Measurements from ENCODE around the gene IL23R.

GRCh38 chr1:67126974-67127373 is 39.3 kb upstream of the IL23R start:
- TF ChIP-seq POLR2AphosphoS5 (IDR thresholded peaks at IDR 0.05; ENCODE audit: low read depth, low read length) = no peak
- TF ChIP-seq POLR2A (IDR thresholded peaks at IDR 0.05; ENCODE audit: low read depth, low read length) = no peak
